Breast epithelium (tissue), 4 donors: ENCODE measurements around the gene CEP164. TPM values are rescaled to one million over a fixed set of nuclear protein-coding genes. Genes with fewer than 3 reads are reported as not detected.

Source experiments
- DNase-seq, 2 donors: peaks; one replicate each; pipeline ENCODE4 v3.0.0-alpha.2; 2019; ENCODE audit warnings: low spot score in 2 of 2
- H3K27ac ChIP-seq, 2 donors: fragments of 200-600 bp; sonication (generic) in 1 of 2; one replicate each; pipeline ENCODE4 v1.5.1; 2016 to 2019; ENCODE audit warnings: mild to moderate bottlenecking in 1 of 2
- H3K27me3 ChIP-seq, 2 donors: fragments of 200-600 bp; sonication (generic) in 1 of 2; one replicate each; pipeline versions ENCODE4 v1.5.1 to v1.6.0; 2017 to 2019; ENCODE audit warnings: control low read depth in 1 of 2, mild to moderate bottlenecking in 1 of 2
- H3K36me3 ChIP-seq: fragments of 200-600 bp; one replicate; pipeline ENCODE4 v1.5.1; 2019
- H3K4me1 ChIP-seq, 2 donors: fragments of 200-600 bp; sonication (generic); one replicate each; pipeline ENCODE4 v1.5.1; 2016 to 2019; ENCODE audit warnings: control low read depth in 1 of 2
- H3K4me3 ChIP-seq, 3 donors: fragments of 200-600 bp; sonication (generic); 1 replicate in 2 of 3; 2 replicates in 1 of 3; pipeline ENCODE4 v1.5.1; 2016 to 2019; ENCODE audit warnings: mild to moderate bottlenecking in 3 of 3, moderate library complexity in 2 of 3
- H3K9me3 ChIP-seq, 2 donors: fragments of 200-600 bp; sonication (generic) in 1 of 2; one replicate each; pipeline ENCODE4 v1.5.1; 2016 to 2019; ENCODE audit warnings: control low read depth in 1 of 2
- CTCF ChIP-seq, 3 donors: fragments of 450-650 bp; IDR thresholded peaks; one replicate each; pipeline ENCODE4 v1.5.1; 2016 to 2017; ENCODE audit warnings: antibody characterized with exemption in 3 of 3, mild to moderate bottlenecking in 3 of 3, moderate library complexity in 3 of 3
- POLR2A ChIP-seq: fragments of 450-650 bp; IDR thresholded peaks from one replicate; pipeline ENCODE4 v1.6.1; 2016; ENCODE audit warnings: antibody characterized with exemption, mild to moderate bottlenecking, moderate library complexity
- POLR2AphosphoS5 ChIP-seq, 3 donors: sonication (generic); formaldehyde crosslinking; IDR thresholded peaks; one replicate each; pipeline ENCODE4 v1.6.1; 2017; ENCODE audit warnings: antibody characterized with exemption in 3 of 3
- intact Hi-C: fragments of 100-400 bp; cut with DNase I; formaldehyde crosslinking; loops from one replicate; pipeline ENCODE4 v1.15.1; 2023; ENCODE audit warnings: low total_unique reads
- total RNA-seq, 3 donors: library from RNA; depleted of rRNA; stranded (reverse); fragments of >200 nt; gene quantifications; one replicate each; pipeline ENCODE4 v1.1.0, GENCODE V29; 2016

CEP164 gene
- total RNA-seq, 3 donors from 2014 or later, result 14.9 to 32.6 (median 20.3) TPM

GRCh38 chr11:117328375-117329010, 839 bp downstream of the CEP164 start:
- no peaks in the 10 kb centered on the region for H3K27me3 ChIP-seq
- H3K27ac ChIP-seq, result peak overlapping the region; percentile 94 to 97
- H3K9me3 ChIP-seq, result no peaks in the 10 kb centered on the region
- peak overlapping the region; percentile 83 to 87 (median 84) for H3K4me3 ChIP-seq
- intact Hi-C loops, result no loop called here
- no peaks in the 10 kb centered on the region for H3K36me3 ChIP-seq
- DNase-seq, result peak in 1 of 2 donors; percentile 35
- TF ChIP-seq POLR2AphosphoS5 (IDR thresholded peaks at IDR 0.05), result no peak
- TF ChIP-seq CTCF (IDR thresholded peaks at IDR 0.05), result no peak
- TF ChIP-seq POLR2A, result no peak
- H3K4me1 ChIP-seq, result peaks cover 0 to 3% of the 10 kb centered on the region in 2 donors

- intact Hi-C loops, result no loop called here
- DNase-seq, result no peak
- no peaks in the 10 kb centered on the region for H3K27me3 ChIP-seq
Observed at GRCh38 chr11:117332843-117333242, 5.2 kb downstream of the CEP164 start.

GRCh38 chr11:117333917-117334316, 6.3 kb downstream of the CEP164 start:
- no peak for TF ChIP-seq POLR2AphosphoS5 (IDR thresholded peaks at IDR 0.05)
- TF ChIP-seq POLR2A, result no peak
- H3K4me1 ChIP-seq, result peaks cover 0 to 2% of the 10 kb centered on the region in 2 donors
- intact Hi-C loops, result no loop called here
- no peaks in the 10 kb centered on the region for H3K27me3 ChIP-seq
- no peaks in the 10 kb centered on the region for H3K36me3 ChIP-seq
- H3K9me3 ChIP-seq, result no peaks in the 10 kb centered on the region
- H3K27ac ChIP-seq, result no peak overlapping the region
- DNase-seq, result no peak
- no peak overlapping the region for H3K4me3 ChIP-seq

More at GRCh38 chr11:117332843-117333242, 5.2 kb downstream of the CEP164 start:
- Histone ChIP-seq H3K27ac (no peak overlapping the region), H3K4me3 (no peak overlapping the region), H3K36me3 (no peaks in the 10 kb centered on the region), H3K9me3 (no peaks in the 10 kb centered on the region), H3K4me1 (peaks cover 0 to 3% of the 10 kb centered on the region in 2 donors)
- TF ChIP-seq POLR2A, result no peak

GRCh38 chr11:117334896-117335295, 7.2 kb downstream of the CEP164 start:
- H3K27ac ChIP-seq, result no peak overlapping the region
- TF ChIP-seq CTCF (IDR thresholded peaks at IDR 0.05) (no peak), POLR2AphosphoS5 (IDR thresholded peaks at IDR 0.05) (no peak), POLR2A (no peak)
- no peaks in the 10 kb centered on the region for H3K36me3 ChIP-seq
- no peaks in the 10 kb centered on the region for H3K9me3 ChIP-seq
- H3K27me3 ChIP-seq, result no peaks in the 10 kb centered on the region
- no peaks in the 10 kb centered on the region for H3K4me1 ChIP-seq
- intact Hi-C loops, result no loop called here
- H3K4me3 ChIP-seq, result no peak overlapping the region
- DNase-seq, result no peak

- H3K27ac ChIP-seq, result no peak overlapping the region
- no peak overlapping the region for H3K4me3 ChIP-seq
- H3K4me1 ChIP-seq, result no peaks in the 10 kb centered on the region
- intact Hi-C loops, result no loop called here
- H3K36me3 ChIP-seq, result no peaks in the 10 kb centered on the region
- TF ChIP-seq POLR2A (no peak), POLR2AphosphoS5 (IDR thresholded peaks at IDR 0.05) (no peak), CTCF (IDR thresholded peaks at IDR 0.05) (no peak)
- DNase-seq, result no peak
- no peaks in the 10 kb centered on the region for H3K27me3 ChIP-seq
- H3K9me3 ChIP-seq, result no peaks in the 10 kb centered on the region
Observed at GRCh38 chr11:117335399-117335798, 7.7 kb downstream of the CEP164 start.

- no peaks in the 10 kb centered on the region for H3K36me3 ChIP-seq
- H3K9me3 ChIP-seq, result no peaks in the 10 kb centered on the region
- no peak overlapping the region for H3K4me3 ChIP-seq
- intact Hi-C loops, result no loop called here
- H3K4me1 ChIP-seq, result no peaks in the 10 kb centered on the region
- no peak overlapping the region for H3K27ac ChIP-seq
- no peak for TF ChIP-seq CTCF (IDR thresholded peaks at IDR 0.05)
- no peak for TF ChIP-seq POLR2A
- no peak for TF ChIP-seq POLR2AphosphoS5 (IDR thresholded peaks at IDR 0.05)
- H3K27me3 ChIP-seq, result no peaks in the 10 kb centered on the region
- DNase-seq, result no peak
Observed at GRCh38 chr11:117337076-117337475, 9.4 kb downstream of the CEP164 start.
